HepG2 (cell line): ENCODE data around the gene ASH1L. TPM values are rescaled to one million over a fixed set of nuclear protein-coding genes. Genes with fewer than 3 reads are reported as not detected.
"Not testable (repeated sequence)": the region's sequence is repeated elsewhere in the genome, so short reads cannot be mapped to it uniquely, and the experiment has no call there.

Source experiments
- ATAC-seq: fragments of 200-7000 bp; cut with Tn5 transposase; 3 replicates; pipeline ENCODE4 v1.9.1; 2020; ENCODE audit warnings: mild to moderate bottlenecking, moderate library complexity
- BruUV-seq: library from RNA; stranded (reverse); fragments of 400-500 nt; replicated peaks from 2 replicates; lab custom pipeline; 2021; lab: Mats Ljungman, UMichigan
- CTCF ChIA-PET: fragments of 300-600 bp; formaldehyde crosslinking; extraction: SDS; loops from one replicate; lab custom pipeline; 2021; ENCODE audit warnings: low total read pairs, inconsistent platforms, low intra/inter-chr PET ratio; lab: Yijun Ruan, JAX
- POLR2A ChIA-PET: fragments of 350-600 bp; sonication (Branson Sonifier 250); formaldehyde crosslinking; loops from one replicate; lab custom pipeline; 2020; ENCODE audit warnings: antibody characterized with exemption, inconsistent platforms; lab: Yijun Ruan, JAX
- DNase-seq: peaks from one replicate; pipeline ENCODE4 v3.0.0-alpha.2; 2015; ENCODE audit warnings: low spot score
- FAIRE-seq: peaks from 3 replicates; lab custom pipeline; 2011; peaks lifted over from hg19 to GRCh38; lab: Jason Lieb, UNC
- H2AFZ ChIP-seq: one replicate; pipeline ENCODE4 v1.6.1; 2011; ENCODE audit warnings: low read length, inconsistent platforms
- H3K27ac ChIP-seq: fragments of 300-600 bp; 3 replicates; pipeline ENCODE4 v1.8.0; 2011; ENCODE audit warnings: mixed run types, mild to moderate bottlenecking, mixed read lengths, low read length, inconsistent platforms; ENCODE audit not compliant: insufficient read depth; ENCODE audit errors: extremely low read length
- H3K27me3 ChIP-seq, 2 experiments: fragments of 200-600 bp in 1 of 2; 2 replicates in 1 of 2; 3 replicates in 1 of 2; pipeline versions ENCODE4 v1.6.0 to v1.8.0; 2011; ENCODE audit warnings: low read length in 2 of 2, mild to moderate bottlenecking in 2 of 2, moderate library complexity in 2 of 2, inconsistent platforms in 1 of 2; ENCODE audit not compliant: insufficient read depth in 2 of 2, control insufficient read depth in 1 of 2
- H3K36me3 ChIP-seq, 2 experiments: fragments of 200-600 bp in 1 of 2; replicated peaks in 1 of 2; 2 replicates in 1 of 2; 3 replicates in 1 of 2; pipeline versions ENCODE4 v1.5.1 to v1.8.0; 2011; ENCODE audit warnings: low read length in 2 of 2, inconsistent platforms in 1 of 2; ENCODE audit not compliant: insufficient read depth in 2 of 2, control insufficient read depth in 1 of 2
- H3K4me1 ChIP-seq: 2 replicates; pipeline ENCODE4 v1.5.1; 2012; ENCODE audit warnings: low read length, inconsistent platforms; ENCODE audit not compliant: insufficient read depth
- H3K4me2 ChIP-seq: 2 replicates; pipeline ENCODE4 v1.6.0; 2011; ENCODE audit warnings: low read depth, low read length, inconsistent platforms
- H3K4me3 ChIP-seq, 3 experiments: fragments of 200-600 bp in 1 of 3; sonication (generic), shearing (Covaris generic) in 1 of 3; replicated peaks in 1 of 3; 2 replicates each; pipeline ENCODE4 v1.5.1; 2011 to 2016; ENCODE audit warnings: low read length in 3 of 3, inconsistent platforms in 2 of 3, low read depth in 2 of 3, mild to moderate bottlenecking in 2 of 3, control low read depth in 1 of 3, mixed read lengths in 1 of 3; ENCODE audit not compliant: insufficient read depth in 1 of 3
- H3K79me2 ChIP-seq: one replicate; pipeline ENCODE4 v1.6.1; 2011; ENCODE audit warnings: low read length, inconsistent platforms; ENCODE audit not compliant: insufficient read depth
- H3K9ac ChIP-seq: 2 replicates; pipeline ENCODE4 v1.6.0; 2011; ENCODE audit warnings: mild to moderate bottlenecking, low read depth, low read length, inconsistent platforms; ENCODE audit not compliant: insufficient read depth
- H3K9me3 ChIP-seq: 2 replicates; pipeline ENCODE4 v1.5.1; 2012; ENCODE audit warnings: mild to moderate bottlenecking, low read length
- H4K20me1 ChIP-seq: 2 replicates; pipeline ENCODE4 v1.6.0; 2011; ENCODE audit warnings: inconsistent platforms, mild to moderate bottlenecking, low read length, moderate library complexity; ENCODE audit not compliant: insufficient read depth
- ATAD3A ChIP-seq: sonication (generic); formaldehyde crosslinking; IDR thresholded peaks from 2 replicates; pipeline ENCODE4 v1.4.0; 2020; ENCODE audit warnings: missing genetic modification reagents
- MXD4 ChIP-seq: IDR thresholded peaks from 2 replicates; pipeline ENCODE4 v1.6.1; 2016; ENCODE audit warnings: mild to moderate bottlenecking, missing biosample characterization, missing genetic modification reagents
- NKX3-1 ChIP-seq: sonication (generic); formaldehyde crosslinking; IDR thresholded peaks from 2 replicates; pipeline ENCODE4 v1.5.0; 2020; ENCODE audit warnings: missing genetic modification reagents
- SATB2 ChIP-seq: sonication (generic); formaldehyde crosslinking; IDR thresholded peaks from 2 replicates; pipeline ENCODE4 v1.5.0; 2020; ENCODE audit warnings: missing genetic modification reagents
- SIN3A ChIP-seq: IDR thresholded peaks from 2 replicates; pipeline ENCODE4 v1.6.1; 2011; ENCODE audit warnings: low read depth, mild to moderate bottlenecking, control low read depth, low read length, borderline replicate concordance
- TBX3 ChIP-seq: fragments of 450-650 bp; IDR thresholded peaks from 2 replicates; pipeline ENCODE4 v1.6.1; 2017; ENCODE audit warnings: antibody characterized with exemption, mild to moderate bottlenecking, inconsistent platforms, borderline replicate concordance
- ZC3H4 ChIP-seq: sonication (generic); formaldehyde crosslinking; IDR thresholded peaks from 2 replicates; pipeline ENCODE4 v1.4.0; 2020; ENCODE audit warnings: missing genetic modification reagents, borderline replicate concordance
- ZNF562 ChIP-seq: sonication (generic); formaldehyde crosslinking; IDR thresholded peaks from 2 replicates; pipeline ENCODE4 v1.8.0; 2022; ENCODE audit warnings: missing genetic modification reagents, borderline replicate concordance
- WGBS: methylation state at CpG from one replicate; pipeline ENCODE4 v1.1.6; 2017; ENCODE audit warnings: low lambda C conversion rate; 5-methylcytosine and 5-hydroxymethylcytosine counted together
- in situ Hi-C: cut with HindIII; loops from 2 replicates; pipeline ENCODE4 v1.10.0; 2017; ENCODE audit warnings: low pct_unique_long_range_greater_than_20kb; ENCODE audit not compliant: extremely low pct_ligation_motif_present
- intact Hi-C: fragments of 100-400 bp; cut with micrococcal nuclease; formaldehyde crosslinking; loops from one replicate; pipeline ENCODE4 v1.10.0; 2022; ENCODE audit not compliant: unreplicated experiment
- polyA plus RNA-seq, 8 experiments: library from polyadenylated mRNA; depleted of rRNA in 3 of 8; stranded (reverse) in 7 of 8; unstranded in 1 of 8; fragments of >200 nt; fragmentation: Illumina TruSeq in 4 of 8; extraction: Trizol in 4 of 8; gene quantifications; 2 replicates each; pipeline versions ENCODE4 v1.2.1 to v1.2.3, GENCODE V29; 2011 to 2016; ENCODE audit warnings: low read depth in 4 of 8, missing spikeins in 1 of 8, mixed read lengths in 1 of 8; ENCODE audit not compliant: insufficient read depth in 1 of 8
- total RNA-seq, 5 experiments: library from RNA; depleted of rRNA; stranded (reverse); fragments of >200 nt; fragmentation: Illumina TruSeq; extraction: Trizol; gene quantifications; 2 replicates each; pipeline ENCODE4 v1.2.3, GENCODE V29; 2016; ENCODE audit warnings: low read depth in 1 of 5
- TF ChIP-seq, protein P1 (sequence below): IDR thresholded peaks from 2 replicates; pipeline ENCODE4 v1.6.1; 2016; ENCODE audit warnings: missing genetic modification reagents, missing compliant biosample characterization
- TF ChIP-seq, protein P2 (sequence below): sonication (generic); formaldehyde crosslinking; IDR thresholded peaks from 2 replicates; pipeline ENCODE4 v1.4.0; 2020; ENCODE audit warnings: low read depth, mild to moderate bottlenecking, missing genetic modification reagents

ASH1L gene
- total and polyA plus RNA-seq, 2 of the 13 experiments (the other 11 are each of a cell fraction or from before 2014, with no cell fraction given), result 10.2 to 15.3 TPM

DNA sequence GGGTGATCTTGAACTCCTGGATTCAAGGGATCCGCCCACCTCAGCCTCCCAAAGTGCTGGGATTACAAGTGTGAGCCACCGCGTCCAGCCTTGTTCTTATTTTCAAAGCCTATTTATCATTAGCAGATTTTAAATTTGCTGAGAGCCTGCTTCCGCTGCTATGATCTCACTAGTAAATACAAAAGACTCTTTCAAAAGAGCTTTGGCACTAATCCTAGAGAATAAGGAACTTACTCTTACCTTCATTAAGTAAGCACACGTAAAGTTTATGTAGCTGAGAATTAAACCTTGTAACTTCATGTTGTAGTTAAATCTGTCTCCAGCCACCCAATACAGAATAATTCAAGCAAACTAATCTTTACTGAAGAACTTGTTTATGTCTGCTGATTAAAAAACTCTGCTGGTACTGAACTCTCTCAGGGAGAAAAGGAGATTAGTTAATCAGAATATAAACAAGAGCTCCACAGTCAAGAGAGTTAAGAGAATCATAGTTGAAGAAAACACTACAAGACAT is 169.6 kb downstream of the ASH1L start:
- 98% methylated on average over 5 of the region's 5 CpGs for WGBS
- Histone ChIP-seq H3K4me2 (no peak overlapping the region), H2AFZ (no peak overlapping the region), H3K4me1 (no peaks in the 10 kb centered on the region), H3K27ac (no peak overlapping the region), H3K9me3 (no peaks in the 10 kb centered on the region), H3K79me2 (no peaks in the 10 kb centered on the region), H3K27me3 (no peaks in the 10 kb centered on the region), H3K4me3 (no peak overlapping the region), H3K36me3 (peaks cover 5 to 35% of the 10 kb centered on the region in 2 experiments; a peak in 4 of 5 replicates), H3K9ac (no peak overlapping the region), H4K20me1 (no peaks in the 10 kb centered on the region)
- intact Hi-C loops (no loop called here), in situ Hi-C loops (no loop called here)
- ATAC-seq (no peak), DNase-seq (no peak), FAIRE-seq (no peak)
- no TSS peak for BruUV-seq
- ChIA-PET CTCF (no interaction called here), POLR2A (no interaction called here)
- no peak for TF ChIP-seq TBX3
- no peak for TF ChIP-seq ZNF562 (CRISPR knock-in tag)
- TF ChIP-seq, protein P1, sequence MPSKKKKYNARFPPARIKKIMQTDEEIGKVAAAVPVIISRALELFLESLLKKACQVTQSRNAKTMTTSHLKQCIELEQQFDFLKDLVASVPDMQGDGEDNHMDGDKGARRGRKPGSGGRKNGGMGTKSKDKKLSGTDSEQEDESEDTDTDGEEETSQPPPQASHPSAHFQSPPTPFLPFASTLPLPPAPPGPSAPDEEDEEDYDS (CRISPR knock-in tag), result no peak
- TF ChIP-seq ATAD3A (CRISPR knock-in tag), result no peak
- no peak for TF ChIP-seq SATB2 (CRISPR knock-in tag)
- no peak for TF ChIP-seq NKX3-1 (CRISPR knock-in tag)

DNA sequence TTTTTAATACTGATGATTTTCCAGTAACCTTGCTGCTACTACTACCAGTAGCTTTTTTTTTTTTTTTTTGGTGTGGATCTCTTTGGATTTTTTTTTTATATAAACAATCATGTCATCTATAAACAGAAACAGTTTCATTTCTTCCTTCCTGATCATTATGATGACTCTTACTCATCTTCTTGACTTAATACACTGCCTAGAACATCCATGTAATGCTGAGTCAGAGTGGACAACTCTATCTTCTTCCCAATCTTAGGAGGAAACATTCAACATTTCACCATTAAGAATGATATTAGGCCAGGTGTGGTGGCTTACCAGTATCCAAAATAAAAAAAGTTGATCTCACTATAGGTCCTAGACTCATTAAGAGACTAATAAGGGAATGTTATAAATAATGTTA is 172.8 kb downstream of the ASH1L start:
- in situ Hi-C loops, result no loop called here
- Histone ChIP-seq H2AFZ (no peak overlapping the region), H3K27ac (no peak overlapping the region), H3K27me3 (no peaks in the 10 kb centered on the region), H4K20me1 (no peaks in the 10 kb centered on the region), H3K4me3 (no peak overlapping the region), H3K4me1 (no peaks in the 10 kb centered on the region), H3K79me2 (no peaks in the 10 kb centered on the region), H3K36me3 (peaks cover 5 to 42% of the 10 kb centered on the region in 2 experiments; a peak in 4 of 5 replicates), H3K9ac (no peak overlapping the region), H3K9me3 (no peaks in the 10 kb centered on the region), H3K4me2 (no peak overlapping the region)
- TF ChIP-seq MXD4 (CRISPR knock-in tag) (no peak), ZC3H4 (no peak), SIN3A (no peak)
- TF ChIP-seq, protein P2, sequence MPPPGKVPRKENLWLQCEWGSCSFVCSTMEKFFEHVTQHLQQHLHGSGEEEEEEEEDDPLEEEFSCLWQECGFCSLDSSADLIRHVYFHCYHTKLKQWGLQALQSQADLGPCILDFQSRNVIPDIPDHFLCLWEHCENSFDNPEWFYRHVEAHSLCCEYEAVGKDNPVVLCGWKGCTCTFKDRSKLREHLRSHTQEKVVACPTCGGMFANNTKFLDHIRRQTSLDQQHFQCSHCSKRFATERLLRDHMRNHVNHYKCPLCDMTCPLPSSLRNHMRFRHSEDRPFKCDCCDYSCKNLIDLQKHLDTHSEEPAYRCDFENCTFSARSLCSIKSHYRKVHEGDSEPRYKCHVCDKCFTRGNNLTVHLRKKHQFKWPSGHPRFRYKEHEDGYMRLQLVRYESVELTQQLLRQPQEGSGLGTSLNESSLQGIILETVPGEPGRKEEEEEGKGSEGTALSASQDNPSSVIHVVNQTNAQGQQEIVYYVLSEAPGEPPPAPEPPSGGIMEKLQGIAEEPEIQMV (CRISPR knock-in tag), result no peak
- CTCF ChIA-PET, result no interaction called here
- no peak for FAIRE-seq
- intact Hi-C loops, result no loop called here
- no peak for DNase-seq
- ATAC-seq, result no peak
- no TSS peak for BruUV-seq
- POLR2A ChIA-PET, result no interaction called here

DNA sequence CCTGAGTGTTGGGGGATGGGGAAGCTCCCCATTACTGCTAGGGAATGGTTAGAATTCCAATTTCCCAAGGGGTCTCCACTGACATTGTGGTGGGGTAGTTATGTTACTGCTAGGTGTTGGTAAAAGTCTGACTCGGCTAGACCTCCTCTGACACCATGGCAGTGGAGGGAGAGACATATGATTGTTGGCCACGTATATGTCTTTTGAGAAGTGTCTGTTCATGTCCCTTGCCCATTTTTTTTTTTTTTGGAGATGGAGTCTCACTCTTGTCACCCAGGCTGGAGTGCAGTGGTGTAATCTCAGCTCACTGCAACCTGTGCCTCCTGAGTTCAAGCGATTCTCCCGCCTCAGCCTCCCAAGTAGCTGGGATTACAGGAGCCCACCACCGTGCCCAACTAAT is 176.8 kb downstream of the ASH1L start:
- H3K79me2 ChIP-seq, POLR2A ChIA-PET, in situ Hi-C loops, ATAC-seq, DNase-seq, BruUV-seq, H3K4me1 ChIP-seq, FAIRE-seq, H3K27me3 ChIP-seq, H3K9ac ChIP-seq, H3K4me2 ChIP-seq, H2AFZ ChIP-seq, H3K4me3 ChIP-seq, H4K20me1 ChIP-seq, CTCF ChIA-PET, intact Hi-C loops, H3K9me3 ChIP-seq, H3K27ac ChIP-seq: not testable (repeated sequence)
- peaks cover 2 to 33% of the 10 kb centered on the region in 2 experiments; a peak in 3 of 5 replicates for H3K36me3 ChIP-seq
- 93% methylated on average over 5 of the region's 5 CpGs for WGBS
